HG02970 (cell line): ENCODE results near the gene ZNF337.
"Not testable (repeated sequence)": the region's sequence is repeated elsewhere in the genome, so short reads cannot be mapped to it uniquely, and the experiment has no call there.

Experiments used
- ATAC-seq: cut with Tn5 transposase; IDR thresholded peaks from one replicate; pipeline ENCODE4 v1.9.1; 2021; ENCODE audit warnings: mild to moderate bottlenecking, moderate library complexity, moderate number of reproducible peaks; ENCODE audit not compliant: unreplicated experiment, low FRiP score

Gene ZNF337

DNA sequence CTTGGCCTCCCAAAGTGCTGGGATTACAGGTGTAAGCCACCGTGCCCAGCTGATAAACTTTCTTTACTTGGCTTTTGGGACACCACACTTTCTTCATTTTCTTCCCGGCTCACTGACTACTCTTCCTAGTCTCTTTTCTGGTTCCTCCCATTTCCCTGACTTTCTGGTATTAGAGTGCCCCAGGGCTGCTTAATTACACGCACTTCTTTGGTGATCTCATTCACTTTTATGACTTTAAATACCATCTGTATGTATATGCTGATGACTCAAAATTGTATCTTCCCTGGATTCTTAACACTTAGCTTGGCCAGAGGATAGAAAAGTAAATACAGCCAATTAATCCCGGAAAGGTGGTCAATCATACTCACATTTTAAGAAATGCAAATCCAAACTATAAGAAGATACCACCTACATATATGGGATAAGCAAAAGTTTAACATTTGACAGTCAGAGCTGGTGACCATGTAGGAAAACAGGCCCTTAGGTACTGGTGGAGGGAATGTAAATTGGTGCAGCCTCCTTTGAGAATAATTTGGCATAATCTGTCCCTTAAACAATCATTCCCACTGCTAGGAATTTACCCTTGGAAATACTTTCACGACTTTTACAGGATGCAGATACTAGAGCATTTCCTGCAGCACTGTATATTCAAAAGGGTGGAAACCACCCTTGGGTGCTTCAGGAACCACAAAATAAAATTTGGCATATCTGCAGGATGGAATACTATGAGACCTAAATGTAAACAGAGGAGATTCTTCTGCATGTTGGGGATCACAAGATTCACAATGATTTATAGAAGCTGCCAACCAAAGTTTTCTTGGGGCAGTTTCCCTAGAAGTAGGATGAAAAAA, 63.5 kb downstream of the ZNF337 start:
- no peak for ATAC-seq

DNA sequence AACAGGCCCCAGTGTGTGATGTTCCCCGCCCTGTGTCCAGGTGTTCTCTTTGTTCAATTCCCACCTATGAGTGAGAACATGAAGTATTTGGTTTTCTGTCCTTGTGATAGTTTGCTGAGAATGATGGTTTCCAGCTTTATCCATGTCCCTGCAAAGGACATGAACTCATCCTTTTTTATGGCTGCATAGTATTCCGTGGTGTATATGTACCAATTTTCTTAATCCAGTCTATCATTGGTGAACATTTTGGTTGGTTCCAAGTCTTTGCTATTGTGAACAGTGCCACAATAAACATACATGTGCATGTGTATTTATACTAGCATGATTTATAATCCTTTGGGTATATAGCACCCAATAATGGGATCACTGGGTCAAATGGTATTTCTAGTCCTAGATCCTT, 66.0 kb downstream of the ZNF337 start:
- not testable (repeated sequence) for ATAC-seq

DNA sequence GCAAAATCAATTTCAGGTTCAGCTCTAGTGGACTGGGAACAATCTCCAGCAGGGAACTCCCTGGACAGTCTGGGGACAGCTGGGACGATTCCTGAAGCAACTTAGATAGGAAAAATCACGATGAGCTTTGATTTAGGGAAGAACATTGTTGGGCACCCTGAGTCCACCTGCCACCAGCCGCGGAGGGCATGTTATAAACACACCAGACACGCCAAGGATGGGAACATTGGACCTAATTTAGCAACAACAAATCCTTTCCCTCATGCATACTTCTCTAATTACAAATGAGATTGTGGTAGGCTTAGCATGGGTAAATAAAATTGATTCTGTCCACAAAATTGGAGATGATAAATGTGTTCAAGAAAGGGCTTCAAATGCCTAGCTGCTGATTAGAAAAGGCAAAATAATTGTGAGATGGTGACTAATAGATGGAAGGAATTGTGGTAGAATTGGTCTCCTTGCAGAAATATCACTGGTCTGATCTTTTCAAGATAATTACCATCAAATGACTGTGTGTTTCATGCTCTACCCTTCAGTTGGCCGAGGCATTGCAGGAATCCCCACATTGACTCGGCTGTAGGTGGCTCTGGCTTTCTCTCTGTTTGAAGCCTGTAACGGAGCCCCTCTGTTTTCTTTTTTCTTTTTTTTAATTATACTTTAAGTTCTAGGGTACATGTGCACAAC, 66.7 kb downstream of the ZNF337 start:
- ATAC-seq: no peak

DNA sequence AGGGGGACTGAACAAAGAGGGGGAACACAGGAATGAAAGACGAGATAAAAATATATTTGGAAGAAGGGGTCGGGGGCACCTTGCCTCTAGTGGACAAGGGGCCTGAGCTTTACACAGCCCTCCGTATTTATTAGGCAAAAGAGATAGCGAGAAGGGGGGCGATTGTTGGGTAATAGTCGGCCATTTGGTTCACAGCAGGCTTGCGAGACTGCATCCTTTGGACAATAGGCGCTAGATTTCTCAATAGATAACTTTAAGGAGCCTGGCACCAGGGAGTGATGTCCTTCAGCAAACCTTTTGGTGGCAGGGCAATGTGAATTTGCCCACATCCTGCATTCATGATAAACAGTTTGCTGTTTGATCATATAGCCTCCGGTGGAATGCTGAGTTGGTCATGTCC, 69.9 kb downstream of the ZNF337 start:
- no peak for ATAC-seq

DNA sequence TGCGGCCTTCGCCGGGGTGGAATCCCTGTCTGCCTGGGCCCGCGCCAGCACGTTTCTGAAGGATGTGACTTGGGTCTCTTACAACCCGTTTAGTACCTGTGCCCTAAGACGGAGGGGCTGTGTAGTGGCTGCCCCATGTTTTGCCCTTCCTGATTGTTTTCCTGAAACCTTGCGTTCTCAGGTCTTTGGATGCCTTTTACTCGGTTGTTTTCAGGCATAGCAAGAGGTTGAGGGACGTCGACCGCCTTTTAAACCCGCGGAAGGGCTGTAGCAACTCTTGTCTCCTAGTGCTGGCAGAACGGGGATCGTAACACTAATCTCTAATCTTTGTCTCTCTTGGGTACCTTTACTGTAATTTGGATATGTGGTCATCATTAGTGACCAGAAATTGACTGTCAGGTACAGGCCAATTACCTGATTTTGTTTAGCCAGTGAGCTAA, 72.1 kb downstream of the ZNF337 start:
- no peak for ATAC-seq
